Thyroid gland (tissue), 4 donors: ENCODE data around the gene DOCK6. TPM values are rescaled to one million over a fixed set of nuclear protein-coding genes. Genes with fewer than 3 reads are reported as not detected.
A peak's percentile ranks its signal among the peaks of the same experiment; 100 is the strongest.

ENCODE experiments used
- DNase-seq, 2 donors: peaks; one replicate each; pipeline ENCODE4 v3.0.0-alpha.2; 2019
- H3K27ac ChIP-seq, 3 donors: fragments of 200-600 bp; sonication (generic); 1 replicate in 2 of 3; 2 replicates in 1 of 3; pipeline ENCODE4 v1.5.1; 2016 to 2019; ENCODE audit warnings: mild to moderate bottlenecking in 1 of 3, moderate library complexity in 1 of 3
- H3K27me3 ChIP-seq: fragments of 200-600 bp; sonication (generic); one replicate; pipeline ENCODE4 v1.5.1; 2019
- H3K36me3 ChIP-seq, 2 donors: fragments of 200-600 bp; sonication (generic); one replicate each; pipeline ENCODE4 v1.5.1; 2016 to 2019
- H3K4me1 ChIP-seq, 2 donors: fragments of 200-600 bp; sonication (generic); one replicate each; pipeline ENCODE4 v1.5.1; 2017 to 2019
- H3K4me3 ChIP-seq, 3 donors: fragments of 200-600 bp; sonication (generic); replicated peaks in 1 of 3; 1 replicate in 2 of 3; 2 replicates in 1 of 3; pipeline ENCODE4 v1.5.1; 2016; ENCODE audit warnings: mild to moderate bottlenecking in 1 of 3
- H3K9me3 ChIP-seq: fragments of 200-600 bp; sonication (generic); one replicate; pipeline ENCODE4 v1.5.1; 2017
- CTCF ChIP-seq, 6 experiments: fragments of 200-600 bp in 3 of 6; fragments of 450-650 bp in 3 of 6; sonication (generic) in 3 of 6; IDR thresholded peaks; one replicate each; pipeline ENCODE4 v1.5.1; 2016 to 2019; ENCODE audit warnings: antibody characterized with exemption in 6 of 6, mild to moderate bottlenecking in 2 of 6, inconsistent platforms in 1 of 6, moderate library complexity in 1 of 6
- POLR2A ChIP-seq, 2 donors: fragments of 450-650 bp; IDR thresholded peaks; one replicate each; pipeline ENCODE4 v1.6.1; 2017; ENCODE audit warnings: antibody characterized with exemption in 2 of 2, mild to moderate bottlenecking in 2 of 2, moderate library complexity in 1 of 2
- WGBS, 2 donors: methylation state at CpG; one replicate each; pipeline ENCODE4 v1.1.5; 2017; 5-methylcytosine and 5-hydroxymethylcytosine counted together
- intact Hi-C: fragments of 100-400 bp; cut with DNase I; formaldehyde crosslinking; loops from one replicate; pipeline ENCODE4 v1.15.1; 2023
- total RNA-seq, 4 donors: library from RNA; depleted of rRNA; stranded (reverse); fragments of >200 nt; gene quantifications; one replicate each; pipeline ENCODE4 v1.2.3, GENCODE V29; 2016

DOCK6 gene
- total RNA-seq, 4 donors from 2014 or later = 41.4 to 156 (median 58.1) TPM

DNA sequence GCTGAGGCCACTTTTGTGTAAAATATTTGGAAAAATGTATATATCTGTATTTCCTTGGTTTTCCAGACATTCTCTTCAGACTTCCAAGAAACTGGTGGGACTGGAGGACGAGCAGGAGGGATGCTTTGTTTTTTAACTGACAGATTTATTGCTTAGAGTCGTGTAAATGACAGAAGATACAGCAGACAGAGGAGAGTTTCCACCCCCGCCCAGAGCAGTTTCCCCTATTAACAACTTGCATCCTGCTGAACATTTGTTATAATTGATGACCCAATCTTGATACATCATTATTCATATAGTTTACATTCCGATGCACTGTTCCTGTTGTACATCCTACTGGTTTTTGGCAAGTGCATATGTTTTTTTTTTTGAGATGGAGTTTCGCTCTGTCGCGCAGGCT is 7.1 kb upstream of the DOCK6 start:
- 57 to 59% methylated on average over 6 to 7 of the region's 7 CpGs for WGBS, 2 donors

GRCh38 chr19:11268783-11269267 is 6.5 kb upstream of the DOCK6 start:
- WGBS, 2 donors = 31 to 37% methylated on average over 10 of the region's 10 CpGs
- TF ChIP-seq POLR2A (IDR thresholded peaks at IDR 0.05) (peak in 1 of 2 donors; percentile 34), CTCF (IDR thresholded peaks at IDR 0.05) (no peak)
- peaks cover 0 to 36% of the 10 kb centered on the region in 2 donors for H3K4me1 ChIP-seq
- peak; percentile 75 to 91 for DNase-seq
- intact Hi-C loops = no loop called here
- H3K9me3 ChIP-seq = no peaks in the 10 kb centered on the region
- no peak overlapping the region for H3K4me3 ChIP-seq
- no peaks in the 10 kb centered on the region for H3K36me3 ChIP-seq
- H3K27ac ChIP-seq = peak overlapping the region; percentile 66 to 87 (median 82)
- no peaks in the 10 kb centered on the region for H3K27me3 ChIP-seq

More for the DNA sequence above, 7.1 kb upstream of the DOCK6 start:
- Histone ChIP-seq H3K4me3 (no peak overlapping the region), H3K27me3 (no peaks in the 10 kb centered on the region), H3K4me1 (peaks cover 0 to 31% of the 10 kb centered on the region in 2 donors), H3K9me3 (no peaks in the 10 kb centered on the region), H3K36me3 (no peaks in the 10 kb centered on the region), H3K27ac (peak overlapping the region; percentile 66 to 87 (median 82))
- intact Hi-C loops = no loop called here
- TF ChIP-seq POLR2A (IDR thresholded peaks at IDR 0.05) = no peak
- TF ChIP-seq CTCF (IDR thresholded peaks at IDR 0.05) = no peak
- no peak for DNase-seq

GRCh38 chr19:11267316-11268085 is 5.2 kb upstream of the DOCK6 start:
- no peaks in the 10 kb centered on the region for H3K36me3 ChIP-seq
- H3K4me1 ChIP-seq = peaks cover 4 to 43% of the 10 kb centered on the region in 2 donors
- H3K27me3 ChIP-seq = no peaks in the 10 kb centered on the region
- peak overlapping the region in 1 of 3 donors; percentile 36 for H3K27ac ChIP-seq
- H3K9me3 ChIP-seq = no peaks in the 10 kb centered on the region
- WGBS, 2 donors = 90 to 93% methylated on average over 10 of the region's 10 CpGs
- no peak overlapping the region for H3K4me3 ChIP-seq
- intact Hi-C loops = no loop called here
- no peak for TF ChIP-seq POLR2A (IDR thresholded peaks at IDR 0.05)
- TF ChIP-seq CTCF (IDR thresholded peaks at IDR 0.05) = no peak
- DNase-seq = no peak

GRCh38 chr19:11265785-11266236 is 3.5 kb upstream of the DOCK6 start:
- H3K27me3 ChIP-seq = no peaks in the 10 kb centered on the region
- 79 to 80% methylated on average over 9 to 11 of the region's 11 CpGs for WGBS, 2 donors
- H3K9me3 ChIP-seq = no peaks in the 10 kb centered on the region
- TF ChIP-seq CTCF (IDR thresholded peaks at IDR 0.05) = no peak
- TF ChIP-seq POLR2A (IDR thresholded peaks at IDR 0.05) = no peak
- intact Hi-C loops = no loop called here
- H3K27ac ChIP-seq = peak overlapping the region in 2 of 3 donors; percentile 70 to 93
- DNase-seq = no peak
- no peak overlapping the region for H3K4me3 ChIP-seq
- peaks cover 4 to 51% of the 10 kb centered on the region in 2 donors for H3K4me1 ChIP-seq
- H3K36me3 ChIP-seq = no peaks in the 10 kb centered on the region

DNA sequence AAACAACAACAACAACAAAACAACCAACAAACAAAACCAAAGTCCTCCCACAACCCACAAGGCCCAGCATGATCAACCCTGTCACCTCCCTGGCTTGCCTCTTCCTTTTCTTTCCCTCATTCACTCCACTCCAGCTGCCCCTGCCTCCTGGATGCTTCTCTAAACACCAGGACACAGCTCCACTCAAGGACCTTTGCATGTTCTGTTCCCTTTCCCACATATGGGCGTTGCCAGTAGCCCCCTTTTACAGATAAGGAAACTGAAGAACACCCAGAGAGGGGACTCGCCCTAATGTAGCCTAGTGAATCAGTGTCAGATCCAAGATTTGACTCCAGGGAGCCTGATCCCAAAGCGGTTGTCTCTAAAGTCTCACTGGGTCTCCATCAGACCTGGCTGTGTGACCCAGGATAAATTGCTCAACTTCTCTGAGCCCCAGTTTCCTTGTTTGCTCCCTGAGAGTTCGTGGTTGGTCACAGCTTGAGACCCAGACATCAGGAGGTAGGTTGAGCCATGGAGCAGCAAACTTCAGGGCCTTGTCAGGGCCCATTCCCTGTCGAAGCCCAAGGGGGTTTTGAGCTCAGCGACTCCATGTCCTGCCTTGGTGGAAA is 3.0 kb upstream of the DOCK6 start:
- Histone ChIP-seq H3K4me1 (peaks cover 4 to 51% of the 10 kb centered on the region in 2 donors), H3K27me3 (no peaks in the 10 kb centered on the region), H3K27ac (peak overlapping the region; percentile 70 to 93 (median 88)), H3K9me3 (no peaks in the 10 kb centered on the region), H3K4me3 (no peak overlapping the region), H3K36me3 (no peaks in the 10 kb centered on the region)
- no peak for TF ChIP-seq CTCF (IDR thresholded peaks at IDR 0.05)
- TF ChIP-seq POLR2A (IDR thresholded peaks at IDR 0.05) = no peak
- no peak for DNase-seq
- WGBS, 2 donors = 95 to 96% methylated on average over 6 of the region's 6 CpGs
- intact Hi-C loops = no loop called here
